GM21825 (cell line): Measurements from ENCODE around the gene NTHL1.
"Not testable (repeated sequence)": the region's sequence is repeated elsewhere in the genome, so short reads cannot be mapped to it uniquely, and the experiment has no call there.

ENCODE experiments used
- ATAC-seq: cut with Tn5 transposase; IDR thresholded peaks from one replicate; pipeline ENCODE4 v1.9.1; 2021; ENCODE audit warnings: mild to moderate bottlenecking, moderate library complexity; ENCODE audit not compliant: unreplicated experiment

Gene NTHL1

GRCh38 chr16:2042986-2043666 is 4.5 kb downstream of the NTHL1 start:
- no peak for ATAC-seq

GRCh38 chr16:2042171-2042985 is 5.3 kb downstream of the NTHL1 start:
- ATAC-seq, result no peak

GRCh38 chr16:2040787-2041522 is 6.7 kb downstream of the NTHL1 start:
- ATAC-seq, result no peak

- no peak for ATAC-seq
Measured at GRCh38 chr16:2040041-2040786, 7.4 kb downstream of the NTHL1 start.

GRCh38 chr16:2039274-2040031 is 8.2 kb downstream of the NTHL1 start:
- no peak for ATAC-seq

- ATAC-seq, result no peak
Measured at GRCh38 chr16:2038382-2039231, 9.0 kb downstream of the NTHL1 start.

GRCh38 chr16:2037647-2038381 is 9.8 kb downstream of the NTHL1 start:
- ATAC-seq, result no peak

GRCh38 chr16:2037115-2037514 is 10.5 kb downstream of the NTHL1 start:
- ATAC-seq, result no peak

GRCh38 chr16:2036200-2036966 is 11.3 kb downstream of the NTHL1 start:
- no peak for ATAC-seq

GRCh38 chr16:2035431-2036199 is 12.0 kb downstream of the NTHL1 start:
- ATAC-seq, result no peak

- no peak for ATAC-seq
Measured at GRCh38 chr16:2034696-2035430, 12.8 kb downstream of the NTHL1 start.

GRCh38 chr16:2033909-2034695 is 13.5 kb downstream of the NTHL1 start:
- not testable (repeated sequence) for ATAC-seq

- no peak for ATAC-seq
Measured at GRCh38 chr16:2033057-2033908, 14.4 kb downstream of the NTHL1 start.

- ATAC-seq, result no peak
Measured at GRCh38 chr16:2032285-2033056, 15.2 kb downstream of the NTHL1 start.
